Stimulated activated memory B cell treated with anti-CD40 and anti-IgM and Interleukin-4, amounts not matched to agents 10 μg/mL and 1 μg/mL and 100 μg/mL, for 72 hours (primary cell): ENCODE results near the gene PDGFRB.

Experiments
- ATAC-seq: fragments of 150-1000 bp; cut with Tn5 transposase; 2 replicates; pipeline ENCODE4 v1.10.0; 2021
- H3K27ac Mint-ChIP-seq: one replicate; pipeline ENCODE4 v1.8.0; 2022; ENCODE audit warnings: mild to moderate bottlenecking, mixed read lengths
- H3K27me3 Mint-ChIP-seq: one replicate; pipeline ENCODE4 v1.8.0; 2022; ENCODE audit warnings: mixed read lengths
- H3K36me3 Mint-ChIP-seq: one replicate; pipeline ENCODE4 v1.8.0; 2022; ENCODE audit warnings: mixed read lengths
- H3K4me1 Mint-ChIP-seq: one replicate; pipeline ENCODE4 v1.8.0; 2022; ENCODE audit warnings: mixed read lengths
- H3K4me3 Mint-ChIP-seq: one replicate; pipeline ENCODE4 v1.8.0; 2022; ENCODE audit warnings: mild to moderate bottlenecking, moderate library complexity, mixed read lengths
- H3K9me3 Mint-ChIP-seq: one replicate; pipeline ENCODE4 v1.8.0; 2022; ENCODE audit warnings: mixed read lengths

Gene PDGFRB

GRCh38 chr5:150186897-150187296 is 31.3 kb upstream of the PDGFRB start:
- no peaks in the 10 kb centered on the region for H3K36me3 Mint-ChIP-seq
- no peak for ATAC-seq
- no peak overlapping the region for H3K27ac Mint-ChIP-seq
- H3K4me3 Mint-ChIP-seq, result no peak overlapping the region
- H3K9me3 Mint-ChIP-seq, result no peaks in the 10 kb centered on the region
- H3K27me3 Mint-ChIP-seq, result peaks cover 67% of the 10 kb centered on the region
- H3K4me1 Mint-ChIP-seq, result no peaks in the 10 kb centered on the region

- ATAC-seq, result no peak
- Mint-ChIP-seq H3K4me3 (no peak overlapping the region), H3K9me3 (no peaks in the 10 kb centered on the region), H3K27ac (no peak overlapping the region), H3K27me3 (peaks cover 67% of the 10 kb centered on the region), H3K4me1 (no peaks in the 10 kb centered on the region), H3K36me3 (no peaks in the 10 kb centered on the region)
Measured at GRCh38 chr5:150186137-150186536, 30.5 kb upstream of the PDGFRB start.

- no peak for ATAC-seq
- Mint-ChIP-seq H3K27me3 (peaks cover 59% of the 10 kb centered on the region), H3K36me3 (no peaks in the 10 kb centered on the region), H3K9me3 (no peaks in the 10 kb centered on the region), H3K27ac (no peak overlapping the region), H3K4me1 (no peaks in the 10 kb centered on the region), H3K4me3 (no peak overlapping the region)
Measured at GRCh38 chr5:150184990-150185912, 29.6 kb upstream of the PDGFRB start.

- no peaks in the 10 kb centered on the region for H3K36me3 Mint-ChIP-seq
- H3K4me1 Mint-ChIP-seq, result no peaks in the 10 kb centered on the region
- H3K27me3 Mint-ChIP-seq, result peaks cover 47% of the 10 kb centered on the region
- no peak overlapping the region for H3K4me3 Mint-ChIP-seq
- no peak overlapping the region for H3K27ac Mint-ChIP-seq
- peak; percentile 9 for ATAC-seq
- no peaks in the 10 kb centered on the region for H3K9me3 Mint-ChIP-seq
Measured at GRCh38 chr5:150184006-150184405, 28.4 kb upstream of the PDGFRB start.

- Mint-ChIP-seq H3K27me3 (peaks cover 45% of the 10 kb centered on the region), H3K4me3 (no peak overlapping the region), H3K4me1 (no peaks in the 10 kb centered on the region), H3K27ac (no peak overlapping the region), H3K9me3 (no peaks in the 10 kb centered on the region), H3K36me3 (no peaks in the 10 kb centered on the region)
- ATAC-seq, result peak; percentile 17
Measured at GRCh38 chr5:150183436-150183835, 27.8 kb upstream of the PDGFRB start.

GRCh38 chr5:150182774-150183173 is 27.1 kb upstream of the PDGFRB start:
- no peaks in the 10 kb centered on the region for H3K4me1 Mint-ChIP-seq
- no peaks in the 10 kb centered on the region for H3K9me3 Mint-ChIP-seq
- H3K36me3 Mint-ChIP-seq, result no peaks in the 10 kb centered on the region
- no peak overlapping the region for H3K4me3 Mint-ChIP-seq
- peaks cover 44% of the 10 kb centered on the region for H3K27me3 Mint-ChIP-seq
- no peak for ATAC-seq
- H3K27ac Mint-ChIP-seq, result no peak overlapping the region

GRCh38 chr5:150181766-150182545 is 26.3 kb upstream of the PDGFRB start:
- no peaks in the 10 kb centered on the region for H3K9me3 Mint-ChIP-seq
- peaks cover 37% of the 10 kb centered on the region for H3K27me3 Mint-ChIP-seq
- H3K36me3 Mint-ChIP-seq, result no peaks in the 10 kb centered on the region
- no peaks in the 10 kb centered on the region for H3K4me1 Mint-ChIP-seq
- H3K4me3 Mint-ChIP-seq, result no peak overlapping the region
- no peak for ATAC-seq
- H3K27ac Mint-ChIP-seq, result no peak overlapping the region

GRCh38 chr5:150181027-150181426 is 25.4 kb upstream of the PDGFRB start:
- Mint-ChIP-seq H3K27me3 (peaks cover 41% of the 10 kb centered on the region), H3K4me1 (no peaks in the 10 kb centered on the region), H3K36me3 (no peaks in the 10 kb centered on the region), H3K9me3 (no peaks in the 10 kb centered on the region), H3K27ac (no peak overlapping the region), H3K4me3 (no peak overlapping the region)
- no peak for ATAC-seq

- Mint-ChIP-seq H3K27ac (no peak overlapping the region), H3K9me3 (no peaks in the 10 kb centered on the region), H3K4me3 (no peak overlapping the region), H3K36me3 (no peaks in the 10 kb centered on the region), H3K27me3 (peaks cover 47% of the 10 kb centered on the region), H3K4me1 (no peaks in the 10 kb centered on the region)
- ATAC-seq, result no peak
Measured at GRCh38 chr5:150180241-150181026, 24.8 kb upstream of the PDGFRB start.

- ATAC-seq, result no peak
- Mint-ChIP-seq H3K4me1 (no peaks in the 10 kb centered on the region), H3K27me3 (peaks cover 41% of the 10 kb centered on the region), H3K9me3 (no peaks in the 10 kb centered on the region), H3K27ac (no peak overlapping the region), H3K36me3 (no peaks in the 10 kb centered on the region), H3K4me3 (no peak overlapping the region)
Measured at GRCh38 chr5:150179019-150179620, 23.5 kb upstream of the PDGFRB start.

- Mint-ChIP-seq H3K9me3 (no peaks in the 10 kb centered on the region), H3K27me3 (peaks cover 48% of the 10 kb centered on the region), H3K4me3 (no peak overlapping the region), H3K4me1 (no peaks in the 10 kb centered on the region), H3K36me3 (no peaks in the 10 kb centered on the region), H3K27ac (no peak overlapping the region)
- no peak for ATAC-seq
Measured at GRCh38 chr5:150178262-150178661, 22.6 kb upstream of the PDGFRB start.

- no peaks in the 10 kb centered on the region for H3K36me3 Mint-ChIP-seq
- H3K27ac Mint-ChIP-seq, result no peak overlapping the region
- no peaks in the 10 kb centered on the region for H3K9me3 Mint-ChIP-seq
- no peaks in the 10 kb centered on the region for H3K4me1 Mint-ChIP-seq
- peaks cover 47% of the 10 kb centered on the region for H3K27me3 Mint-ChIP-seq
- H3K4me3 Mint-ChIP-seq, result no peak overlapping the region
- ATAC-seq, result no peak
Measured at GRCh38 chr5:150177721-150178120, 22.1 kb upstream of the PDGFRB start.

GRCh38 chr5:150176745-150177477 is 21.3 kb upstream of the PDGFRB start:
- H3K4me1 Mint-ChIP-seq, result no peaks in the 10 kb centered on the region
- H3K27ac Mint-ChIP-seq, result no peak overlapping the region
- no peak for ATAC-seq
- H3K4me3 Mint-ChIP-seq, result no peak overlapping the region
- no peaks in the 10 kb centered on the region for H3K36me3 Mint-ChIP-seq
- peaks cover 48% of the 10 kb centered on the region for H3K27me3 Mint-ChIP-seq
- H3K9me3 Mint-ChIP-seq, result no peaks in the 10 kb centered on the region

- no peak for ATAC-seq
- Mint-ChIP-seq H3K36me3 (no peaks in the 10 kb centered on the region), H3K9me3 (no peaks in the 10 kb centered on the region), H3K27ac (no peak overlapping the region), H3K4me1 (no peaks in the 10 kb centered on the region), H3K27me3 (peaks cover 53% of the 10 kb centered on the region), H3K4me3 (no peak overlapping the region)
Measured at GRCh38 chr5:150175536-150175935, 19.9 kb upstream of the PDGFRB start.
